ENCODE data around the gene TRABD2B. TPM values are rescaled to one million over a fixed set of nuclear protein-coding genes. Genes with fewer than 3 reads are reported as not detected.

Gene TRABD2B
- total and polyA plus RNA-seq, 2 donors (not counting 3 experiments of a cell fraction or from before 2014, with no cell fraction given) = not detected

GRCh38 chr1:47842228-47842919, 154.8 kb downstream of the TRABD2B start:
- Histone ChIP-seq H3K4me3 (replicated peaks in 1 of 3; ENCODE audit: insufficient read depth in 1 of 3, low read depth in 1 of 3, low read length in 3 of 3) (no peak overlapping the region), H3K9ac (replicated peaks; ENCODE audit: extremely low read depth, insufficient read depth, low read length) (no peak overlapping the region), H3K9me3 (replicated peaks; ENCODE audit: control insufficient read depth, insufficient read depth, low read length) (no peaks in the 10 kb centered on the region), H3K9me1 (replicated peaks; ENCODE audit: control insufficient read depth, extremely low read depth, insufficient read depth, low read length) (no peaks in the 10 kb centered on the region), H3K79me2 (ENCODE audit: control insufficient read depth, insufficient read depth, low read length) (no peaks in the 10 kb centered on the region), H3K4me1 (ENCODE audit: control insufficient read depth, extremely low read depth, insufficient read depth, low read length) (no peaks in the 10 kb centered on the region), H3K36me3 (ENCODE audit: control insufficient read depth in 2 of 2, extremely low read depth in 1 of 2, insufficient read depth in 2 of 2, low read length in 2 of 2) (no peaks in the 10 kb centered on the region), H2AFZ (ENCODE audit: low read depth, low read length) (no peak overlapping the region), H3K27me3 (ENCODE audit: control insufficient read depth in 2 of 2, insufficient read depth in 2 of 2, low read length in 2 of 2) (no peaks in the 10 kb centered on the region), H4K20me1 (replicated peaks; ENCODE audit: control insufficient read depth, extremely low read depth, insufficient read depth, low read length) (no peaks in the 10 kb centered on the region), H3K4me2 (ENCODE audit: insufficient read depth, low read length) (no peak overlapping the region), H3K27ac (ENCODE audit: insufficient read depth, low read depth, low read length) (no peak overlapping the region)
- dilution Hi-C loops (cut with MboI; ENCODE audit: extremely low pct_ligation_motif_present, low sequenced_read_pairs) = no loop called here
- no TSS peak for BruUV-seq (replicated peaks)
- TF ChIP-seq POLR2AphosphoS5 (IDR thresholded peaks at IDR 0.05; ENCODE audit: insufficient read depth, low read depth, low read length) (no peak), EZH2 (IDR thresholded peaks at IDR 0.05; ENCODE audit: borderline replicate concordance, low read depth, low read length, severe bottlenecking) (no peak), JUN (IDR thresholded peaks at IDR 0.05; ENCODE audit: borderline replicate concordance, insufficient read depth, insufficient read length, low read depth) (no peak), FOS (IDR thresholded peaks at IDR 0.05; ENCODE audit: borderline replicate concordance, insufficient read depth, low read length) (no peak), CTCF (IDR thresholded peaks at IDR 0.05; ENCODE audit: extremely low read depth in 1 of 2, insufficient read depth in 1 of 2, low read depth in 1 of 2, low read length in 2 of 2) (no peak)
- DNase-seq (ENCODE audit: low read depth, low spot score) (no peak), FAIRE-seq (no peak)
- intact Hi-C loops (cut with micrococcal nuclease) = no loop called here
- ChIA-PET CTCF (no interaction called here), POLR2A (no interaction called here)
